Astrocyte (in vitro differentiated cells and primary cell): ENCODE data around the gene VPS41.

Experiments used
- CTCF ChIP-seq: IDR thresholded peaks from 2 replicates; pipeline ENCODE4 v1.5.1; 2011; ENCODE audit warnings: low read depth, mild to moderate bottlenecking, inconsistent platforms, low read length, moderate library complexity; ENCODE audit not compliant: insufficient read depth
- EZH2 ChIP-seq: IDR thresholded peaks from 2 replicates; pipeline ENCODE4 v1.6.1; 2012; ENCODE audit warnings: mild to moderate bottlenecking, low read length, inconsistent platforms; ENCODE audit not compliant: insufficient read depth

GRCh38 chr7:38673795-38674194 lies 235.2 kb downstream of the VPS41 start:
- TF ChIP-seq CTCF (no peak), EZH2 (no peak)
